GM12878 (cell line): ENCODE measurements around the gene LRRIQ1. TPM values are rescaled to one million over a fixed set of nuclear protein-coding genes. Genes with fewer than 3 reads are reported as not detected.

Experiments used
- EP300 ChIP-seq, 2 experiments: fragments of 150-350 bp in 1 of 2; IDR thresholded peaks; 2 replicates each; pipeline ENCODE4 v1.6.1; 2011 to 2012; ENCODE audit warnings: low read depth in 2 of 2, low read length in 2 of 2, borderline replicate concordance in 1 of 2, improper control_type of control experiment in 1 of 2, inconsistent platforms in 1 of 2; ENCODE audit not compliant: control insufficient read depth in 1 of 2
- PAX8 ChIP-seq: fragments of 450-650 bp; IDR thresholded peaks from 2 replicates; pipeline ENCODE4 v1.6.1; 2017; ENCODE audit warnings: mild to moderate bottlenecking, moderate library complexity
- POLR2AphosphoS2 ChIP-seq: IDR thresholded peaks from 2 replicates; pipeline ENCODE4 v1.6.1; 2011; ENCODE audit warnings: low read depth, mild to moderate bottlenecking, low read length, improper control_type of control experiment, moderate library complexity
- RELA ChIP-seq: fragments of 450-650 bp; IDR thresholded peaks from 2 replicates; pipeline ENCODE4 v1.8.0; 2014; ENCODE audit warnings: borderline replicate concordance; ENCODE audit not compliant: partially characterized antibody
- SMAD1 ChIP-seq: fragments of 450-650 bp; IDR thresholded peaks from 2 replicates; pipeline ENCODE4 v1.6.1; 2018; ENCODE audit warnings: mild to moderate bottlenecking, low read depth; ENCODE audit not compliant: partially characterized antibody
- SP1 ChIP-seq: IDR thresholded peaks from one replicate; pipeline ENCODE4 v1.6.1; 2011; ENCODE audit warnings: low read depth, low read length
- SREBF2 ChIP-seq: IDR thresholded peaks from 2 replicates; pipeline ENCODE4 v1.6.1; 2012; ENCODE audit warnings: mild to moderate bottlenecking, low read length
- polyA plus RNA-seq, 11 experiments: library from polyadenylated mRNA; depleted of rRNA in 4 of 11; unstranded in 6 of 11; stranded (reverse) in 5 of 11; fragments of >200 nt; fragmentation: Nextera tagmentation in 4 of 11; fragmentation: Illumina TruSeq in 1 of 11; extraction: Ambion mirVana in 4 of 11; extraction: Trizol in 1 of 11; gene quantifications; 1 replicate in 1 of 11; 2 replicates in 10 of 11; pipeline versions ENCODE4 v1.2.1 to v1.2.3, GENCODE V29; 2011 to 2016; ENCODE audit warnings: inconsistent platforms in 2 of 11, missing spikeins in 2 of 11, low read depth in 1 of 11
- total RNA-seq, 4 experiments: library from RNA; depleted of rRNA in 3 of 4; stranded (reverse); fragments of >200 nt in 3 of 4; fragmentation: Illumina TruSeq in 1 of 4; extraction: Trizol in 1 of 4; gene quantifications; 2 replicates each; pipeline versions ENCODE4 v1.2.1 to v1.2.3, GENCODE V29; 2013 to 2021
- TF ChIP-seq, protein P1 (sequence below): fragments of 450-650 bp; IDR thresholded peaks from 2 replicates; pipeline ENCODE4 v1.6.1; 2016; ENCODE audit warnings: mild to moderate bottlenecking, moderate library complexity, borderline replicate concordance
- TF ChIP-seq, protein P2 (sequence below): fragments of 450-650 bp; IDR thresholded peaks from 2 replicates; pipeline ENCODE4 v1.6.1; 2018; ENCODE audit warnings: mild to moderate bottlenecking, low read depth, moderate library complexity; ENCODE audit not compliant: partially characterized antibody

Gene LRRIQ1
- total and polyA plus RNA-seq, 10 of the 15 experiments (the other 5 are each of a cell fraction or from before 2014, with no cell fraction given), result 0.14 to 0.45 (median 0.37) TPM; not detected in 4

DNA sequence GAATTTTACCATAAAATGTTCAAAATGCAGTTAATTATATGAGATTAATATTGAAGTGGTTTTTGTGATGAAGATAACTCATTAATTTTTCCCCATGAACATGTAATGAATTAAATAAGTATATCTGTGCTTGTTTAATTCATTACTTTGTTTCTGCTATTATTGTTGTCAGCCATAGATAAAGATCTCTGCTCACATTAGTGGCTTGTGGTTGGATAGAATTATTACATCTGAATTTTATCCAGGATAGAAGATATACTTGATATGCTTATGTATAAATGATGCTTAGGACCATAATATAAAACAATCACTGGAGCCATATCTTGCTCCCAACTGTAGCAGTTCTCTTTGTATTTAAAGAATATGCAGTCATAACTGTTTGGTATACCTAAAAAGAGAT lies 18.5 kb upstream of the LRRIQ1 start (continued):
- TF ChIP-seq, protein P1, sequence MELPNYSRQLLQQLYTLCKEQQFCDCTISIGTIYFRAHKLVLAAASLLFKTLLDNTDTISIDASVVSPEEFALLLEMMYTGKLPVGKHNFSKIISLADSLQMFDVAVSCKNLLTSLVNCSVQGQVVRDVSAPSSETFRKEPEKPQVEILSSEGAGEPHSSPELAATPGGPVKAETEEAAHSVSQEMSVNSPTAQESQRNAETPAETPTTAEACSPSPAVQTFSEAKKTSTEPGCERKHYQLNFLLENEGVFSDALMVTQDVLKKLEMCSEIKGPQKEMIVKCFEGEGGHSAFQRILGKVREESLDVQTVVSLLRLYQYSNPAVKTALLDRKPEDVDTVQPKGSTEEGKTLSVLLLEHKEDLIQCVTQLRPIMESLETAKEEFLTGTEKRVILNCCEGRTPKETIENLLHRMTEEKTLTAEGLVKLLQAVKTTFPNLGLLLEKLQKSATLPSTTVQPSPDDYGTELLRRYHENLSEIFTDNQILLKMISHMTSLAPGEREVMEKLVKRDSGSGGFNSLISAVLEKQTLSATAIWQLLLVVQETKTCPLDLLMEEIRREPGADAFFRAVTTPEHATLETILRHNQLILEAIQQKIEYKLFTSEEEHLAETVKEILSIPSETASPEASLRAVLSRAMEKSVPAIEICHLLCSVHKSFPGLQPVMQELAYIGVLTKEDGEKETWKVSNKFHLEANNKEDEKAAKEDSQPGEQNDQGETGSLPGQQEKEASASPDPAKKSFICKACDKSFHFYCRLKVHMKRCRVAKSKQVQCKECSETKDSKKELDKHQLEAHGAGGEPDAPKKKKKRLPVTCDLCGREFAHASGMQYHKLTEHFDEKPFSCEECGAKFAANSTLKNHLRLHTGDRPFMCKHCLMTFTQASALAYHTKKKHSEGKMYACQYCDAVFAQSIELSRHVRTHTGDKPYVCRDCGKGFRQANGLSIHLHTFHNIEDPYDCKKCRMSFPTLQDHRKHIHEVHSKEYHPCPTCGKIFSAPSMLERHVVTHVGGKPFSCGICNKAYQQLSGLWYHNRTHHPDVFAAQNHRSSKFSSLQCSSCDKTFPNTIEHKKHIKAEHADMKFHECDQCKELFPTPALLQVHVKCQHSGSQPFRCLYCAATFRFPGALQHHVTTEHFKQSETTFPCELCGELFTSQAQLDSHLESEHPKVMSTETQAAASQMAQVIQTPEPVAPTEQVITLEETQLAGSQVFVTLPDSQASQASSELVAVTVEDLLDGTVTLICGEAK, result no peak
- TF ChIP-seq, protein P2, sequence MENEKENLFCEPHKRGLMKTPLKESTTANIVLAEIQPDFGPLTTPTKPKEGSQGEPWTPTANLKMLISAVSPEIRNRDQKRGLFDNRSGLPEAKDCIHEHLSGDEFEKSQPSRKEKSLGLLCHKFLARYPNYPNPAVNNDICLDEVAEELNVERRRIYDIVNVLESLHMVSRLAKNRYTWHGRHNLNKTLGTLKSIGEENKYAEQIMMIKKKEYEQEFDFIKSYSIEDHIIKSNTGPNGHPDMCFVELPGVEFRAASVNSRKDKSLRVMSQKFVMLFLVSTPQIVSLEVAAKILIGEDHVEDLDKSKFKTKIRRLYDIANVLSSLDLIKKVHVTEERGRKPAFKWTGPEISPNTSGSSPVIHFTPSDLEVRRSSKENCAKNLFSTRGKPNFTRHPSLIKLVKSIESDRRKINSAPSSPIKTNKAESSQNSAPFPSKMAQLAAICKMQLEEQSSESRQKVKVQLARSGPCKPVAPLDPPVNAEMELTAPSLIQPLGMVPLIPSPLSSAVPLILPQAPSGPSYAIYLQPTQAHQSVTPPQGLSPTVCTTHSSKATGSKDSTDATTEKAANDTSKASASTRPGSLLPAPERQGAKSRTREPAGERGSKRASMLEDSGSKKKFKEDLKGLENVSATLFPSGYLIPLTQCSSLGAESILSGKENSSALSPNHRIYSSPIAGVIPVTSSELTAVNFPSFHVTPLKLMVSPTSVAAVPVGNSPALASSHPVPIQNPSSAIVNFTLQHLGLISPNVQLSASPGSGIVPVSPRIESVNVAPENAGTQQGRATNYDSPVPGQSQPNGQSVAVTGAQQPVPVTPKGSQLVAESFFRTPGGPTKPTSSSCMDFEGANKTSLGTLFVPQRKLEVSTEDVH, result no peak
- no peak for TF ChIP-seq SREBF2
- no peak for TF ChIP-seq SP1
- TF ChIP-seq RELA, result no peak
- TF ChIP-seq POLR2AphosphoS2, result no peak
- TF ChIP-seq EP300 (IDR thresholded peaks at IDR 0.05; ENCODE audit: borderline replicate concordance in 1 of 2, control insufficient read depth in 1 of 2, low read depth in 2 of 2, low read length in 2 of 2), result no peak
- no peak for TF ChIP-seq PAX8
- TF ChIP-seq SMAD1, result no peak
